GM23338 (cell line): ENCODE data around the gene PUDP.

Experiments used
- CREB1 ChIP-seq: fragments of 250-450 bp; sonication (Bioruptor Pico); IDR thresholded peaks from 2 replicates; pipeline ENCODE4 v1.5.0; 2020; ENCODE audit warnings: low read depth, mild to moderate bottlenecking, moderate library complexity
- CTCF ChIP-seq, 2 experiments: fragments of 200-600 bp in 1 of 2; sonication (generic) in 1 of 2; conservative IDR thresholded peaks; 2 replicates each; pipeline versions ENCODE4 v1.5.1 to v1.6.1; 2016 to 2017; ENCODE audit warnings: antibody characterized with exemption in 2 of 2, low read depth in 2 of 2, mild to moderate bottlenecking in 2 of 2, moderate library complexity in 1 of 2
- POLR2AphosphoS5 ChIP-seq: IDR thresholded peaks from 2 replicates; pipeline ENCODE4 v1.6.1; 2016; ENCODE audit warnings: antibody characterized with exemption, low read depth

GRCh38 chrX:7052541-7052940 is 95.4 kb downstream of the PUDP start:
- TF ChIP-seq CREB1 (CRISPR knock-in tag) (no peak), CTCF (conservative IDR thresholded peaks at IDR 0.05; ENCODE audit: low read depth in 2 of 2) (no peak), POLR2AphosphoS5 (no peak)
